Loucy (cell line): ENCODE measurements around the gene PTPRK.
A peak's percentile ranks its signal among the peaks of the same experiment; 100 is the strongest.

ENCODE experiments used
- H2AFZ ChIP-seq: fragments of 200-600 bp; sonication (generic); 2 replicates; pipeline ENCODE4 v1.6.0; 2016; ENCODE audit warnings: antibody characterized with exemption, mild to moderate bottlenecking, low read length, moderate library complexity
- H3F3A ChIP-seq: fragments of 200-600 bp; 2 replicates; pipeline ENCODE4 v1.6.0; 2016; ENCODE audit warnings: antibody characterized with exemption, low read depth, mild to moderate bottlenecking
- H3K27me3 ChIP-seq: fragments of 200-600 bp; sonication (generic); 2 replicates; pipeline ENCODE4 v1.6.1; 2014; ENCODE audit warnings: low read length, mild to moderate bottlenecking; ENCODE audit not compliant: insufficient read depth, poor library complexity, severe bottlenecking
- H3K36me3 ChIP-seq: fragments of 200-600 bp; sonication (generic); 2 replicates; pipeline ENCODE4 v1.6.1; 2016; ENCODE audit warnings: low read length; ENCODE audit not compliant: insufficient read depth
- H3K4me1 ChIP-seq: fragments of 200-600 bp; sonication (generic); 2 replicates; pipeline ENCODE4 v1.5.1; 2014; ENCODE audit warnings: low read length, mild to moderate bottlenecking; ENCODE audit not compliant: insufficient read depth, poor library complexity, severe bottlenecking
- H3K4me2 ChIP-seq: fragments of 200-600 bp; sonication (generic); 2 replicates; pipeline ENCODE4 v1.6.0; 2014; ENCODE audit warnings: antibody characterized with exemption, low read length, low read depth, mild to moderate bottlenecking; ENCODE audit not compliant: poor library complexity, severe bottlenecking
- H3K4me3 ChIP-seq: fragments of 200-600 bp; sonication (generic); 2 replicates; pipeline ENCODE4 v1.5.1; 2014; ENCODE audit warnings: low read length, mild to moderate bottlenecking, mixed read lengths; ENCODE audit not compliant: poor library complexity, severe bottlenecking
- H3K79me2 ChIP-seq: fragments of 200-600 bp; sonication (generic); 2 replicates; pipeline ENCODE4 v1.6.1; 2014; ENCODE audit warnings: low read length; ENCODE audit not compliant: insufficient read depth
- H3K9ac ChIP-seq: fragments of 200-600 bp; sonication (generic); 2 replicates; pipeline ENCODE4 v1.6.0; 2014; ENCODE audit warnings: mild to moderate bottlenecking, low read depth, low read length, moderate library complexity; ENCODE audit not compliant: poor library complexity, severe bottlenecking
- H3K9me2 ChIP-seq: fragments of 200-600 bp; sonication (generic); replicated peaks from 2 replicates; pipeline ENCODE4 v1.6.1; 2016; ENCODE audit warnings: low read depth, low read length, mixed read lengths
- H3K9me3 ChIP-seq: fragments of 200-600 bp; sonication (generic); 2 replicates; pipeline ENCODE4 v1.6.1; 2014; ENCODE audit warnings: mild to moderate bottlenecking, antibody characterized with exemption, low read length, low read depth; ENCODE audit not compliant: insufficient read depth
- H4K20me1 ChIP-seq: fragments of 200-600 bp; sonication (generic); 2 replicates; pipeline ENCODE4 v1.6.0; 2014; ENCODE audit warnings: antibody characterized with exemption, low read length, mild to moderate bottlenecking; ENCODE audit not compliant: insufficient read depth, poor library complexity, severe bottlenecking
- CTCF ChIP-seq: fragments of 200-600 bp; sonication (generic); conservative IDR thresholded peaks from 2 replicates; pipeline ENCODE4 v1.5.1; 2014; ENCODE audit warnings: mild to moderate bottlenecking, antibody characterized with exemption, low read length
- EZH2phosphoT487 ChIP-seq: fragments of 200-600 bp; IDR thresholded peaks from 2 replicates; pipeline ENCODE4 v1.6.1; 2018; ENCODE audit warnings: antibody characterized with exemption, mild to moderate bottlenecking, moderate library complexity, borderline replicate concordance

Gene PTPRK

GRCh38 chr6:128478230-128479047 lies 42.0 kb downstream of the PTPRK start:
- Histone ChIP-seq H3K9ac (no peak overlapping the region), H3K79me2 (no peaks in the 10 kb centered on the region), H3K36me3 (no peaks in the 10 kb centered on the region), H3K9me2 (no peaks in the 10 kb centered on the region), H3K27me3 (no peaks in the 10 kb centered on the region), H2AFZ (peak overlapping the region; percentile 94), H3K4me1 (peaks cover 6% of the 10 kb centered on the region), H3K4me3 (peak overlapping the region; percentile 36), H4K20me1 (no peaks in the 10 kb centered on the region), H3K9me3 (no peaks in the 10 kb centered on the region), H3K4me2 (peak overlapping the region; percentile 40), H3F3A (no peaks in the 10 kb centered on the region)
- TF ChIP-seq EZH2phosphoT487 = no peak

GRCh38 chr6:128474933-128475332 lies 45.5 kb downstream of the PTPRK start:
- Histone ChIP-seq H3K4me3 (no peak overlapping the region), H3K4me1 (peaks cover 6% of the 10 kb centered on the region), H3F3A (no peaks in the 10 kb centered on the region), H3K9me3 (no peaks in the 10 kb centered on the region), H3K9ac (no peak overlapping the region), H3K4me2 (no peak overlapping the region), H3K27me3 (no peaks in the 10 kb centered on the region), H4K20me1 (no peaks in the 10 kb centered on the region), H3K36me3 (no peaks in the 10 kb centered on the region), H2AFZ (no peak overlapping the region), H3K79me2 (no peaks in the 10 kb centered on the region), H3K9me2 (no peaks in the 10 kb centered on the region)
- TF ChIP-seq EZH2phosphoT487 = no peak
- no peak for TF ChIP-seq CTCF

GRCh38 chr6:128474481-128474880 lies 45.9 kb downstream of the PTPRK start:
- Histone ChIP-seq H3K4me3 (no peak overlapping the region), H3K9me3 (no peaks in the 10 kb centered on the region), H3K27me3 (no peaks in the 10 kb centered on the region), H4K20me1 (no peaks in the 10 kb centered on the region), H3K79me2 (no peaks in the 10 kb centered on the region), H2AFZ (0 out of 2 replicates have a peak overlapping the region, but pooled peaks have one; percentile 19), H3F3A (no peaks in the 10 kb centered on the region), H3K36me3 (no peaks in the 10 kb centered on the region), H3K9me2 (no peaks in the 10 kb centered on the region), H3K4me1 (peaks cover 6% of the 10 kb centered on the region), H3K4me2 (no peak overlapping the region), H3K9ac (no peak overlapping the region)
- TF ChIP-seq CTCF (no peak), EZH2phosphoT487 (no peak)

GRCh38 chr6:128471907-128472306 lies 48.5 kb downstream of the PTPRK start:
- Histone ChIP-seq H3K9me2 (no peaks in the 10 kb centered on the region), H3K4me1 (no peaks in the 10 kb centered on the region), H3F3A (no peaks in the 10 kb centered on the region), H3K27me3 (no peaks in the 10 kb centered on the region), H3K79me2 (no peaks in the 10 kb centered on the region), H3K9me3 (no peaks in the 10 kb centered on the region), H2AFZ (no peak overlapping the region; the same call in 1 of the 2 replicates), H3K36me3 (no peaks in the 10 kb centered on the region), H3K9ac (no peak overlapping the region), H3K4me3 (no peak overlapping the region), H3K4me2 (no peak overlapping the region), H4K20me1 (no peaks in the 10 kb centered on the region)
- TF ChIP-seq CTCF (no peak), EZH2phosphoT487 (no peak)
